ENCODE measurements around the gene C10orf105. TPM values are rescaled to one million over a fixed set of nuclear protein-coding genes. Genes with fewer than 3 reads are reported as not detected.
A peak's percentile ranks its signal among the peaks of the same experiment; 100 is the strongest.

C10orf105 gene
- polyA plus RNA-seq, 5 donors, result 0.25 to 0.51 (median 0.42) TPM

- peak; percentile 77 for DNase-seq
These were observed 2.0 kb downstream of the C10orf105 start for GRCh38 chr10:71717551-71717951.

- no peak for DNase-seq
These were observed 2.5 kb downstream of the C10orf105 start for GRCh38 chr10:71717056-71717455.

GRCh38 chr10:71716426-71716825 lies 3.2 kb downstream of the C10orf105 start:
- DNase-seq, result no peak

GRCh38 chr10:71715860-71716259 lies 3.7 kb downstream of the C10orf105 start:
- DNase-seq, result no peak

- DNase-seq, result no peak
These were observed 4.6 kb downstream of the C10orf105 start for GRCh38 chr10:71715026-71715425.

- no peak for DNase-seq
These were observed 5.0 kb downstream of the C10orf105 start for GRCh38 chr10:71714592-71714991.

- DNase-seq, result no peak
These were observed 5.6 kb downstream of the C10orf105 start for GRCh38 chr10:71714031-71714410.

- DNase-seq, result peak; percentile 51 to 53
These were observed 6.2 kb downstream of the C10orf105 start for GRCh38 chr10:71713135-71714030.

- DNase-seq, result no peak
These were observed 6.9 kb downstream of the C10orf105 start for GRCh38 chr10:71712572-71713134.

- no peak for DNase-seq
These were observed 7.4 kb downstream of the C10orf105 start for GRCh38 chr10:71712170-71712569.

- DNase-seq, result no peak
These were observed 8.4 kb downstream of the C10orf105 start for GRCh38 chr10:71711052-71711623.

GRCh38 chr10:71710519-71710918 lies 9.1 kb downstream of the C10orf105 start:
- DNase-seq, result no peak

GRCh38 chr10:71708897-71709882 lies 10.4 kb downstream of the C10orf105 start:
- no peak for DNase-seq

GRCh38 chr10:71708301-71708703 lies 11.3 kb downstream of the C10orf105 start:
- no peak for DNase-seq

GRCh38 chr10:71707240-71707789 lies 12.3 kb downstream of the C10orf105 start:
- no peak for DNase-seq

GRCh38 chr10:71706216-71707121 lies 13.1 kb downstream of the C10orf105 start:
- no peak for DNase-seq

- no peak for DNase-seq
These were observed 14.0 kb downstream of the C10orf105 start for GRCh38 chr10:71705582-71705981.

GRCh38 chr10:71704816-71705215 lies 14.8 kb downstream of the C10orf105 start:
- no peak for DNase-seq

GRCh38 chr10:71703577-71703976 lies 16.0 kb downstream of the C10orf105 start:
- no peak for DNase-seq

- DNase-seq, result no peak
These were observed 18.0 kb downstream of the C10orf105 start for GRCh38 chr10:71701496-71702132.
